ENCODE data around the gene WDR70.
"Not testable (repeated sequence)": the region's sequence is repeated elsewhere in the genome, so short reads cannot be mapped to it uniquely, and the experiment has no call there.

Gene WDR70

GRCh38 chr5:37685816-37686215 is 306.7 kb downstream of the WDR70 start:
- no peak for DNase-seq

GRCh38 chr5:37688925-37689324 is 309.8 kb downstream of the WDR70 start:
- not testable (repeated sequence) for DNase-seq

DNA sequence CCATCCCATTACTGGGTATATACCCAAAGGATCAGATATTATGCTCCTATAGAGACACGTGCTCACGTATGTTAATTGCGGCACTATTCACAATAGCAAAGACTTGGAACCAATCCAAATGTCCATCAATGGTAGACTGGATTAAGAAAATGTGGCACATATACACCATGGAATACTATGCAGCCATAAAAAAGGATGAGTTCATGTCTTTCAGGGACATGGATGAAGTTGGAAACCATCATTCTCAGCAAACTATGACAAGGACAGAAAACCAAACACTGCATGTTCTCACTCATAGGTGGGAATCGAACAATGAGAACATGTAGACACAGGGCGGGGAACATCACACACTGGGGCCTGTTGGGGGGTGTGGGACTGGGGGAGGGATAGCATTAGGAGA is 315.2 kb downstream of the WDR70 start:
- not testable (repeated sequence) for DNase-seq

DNA sequence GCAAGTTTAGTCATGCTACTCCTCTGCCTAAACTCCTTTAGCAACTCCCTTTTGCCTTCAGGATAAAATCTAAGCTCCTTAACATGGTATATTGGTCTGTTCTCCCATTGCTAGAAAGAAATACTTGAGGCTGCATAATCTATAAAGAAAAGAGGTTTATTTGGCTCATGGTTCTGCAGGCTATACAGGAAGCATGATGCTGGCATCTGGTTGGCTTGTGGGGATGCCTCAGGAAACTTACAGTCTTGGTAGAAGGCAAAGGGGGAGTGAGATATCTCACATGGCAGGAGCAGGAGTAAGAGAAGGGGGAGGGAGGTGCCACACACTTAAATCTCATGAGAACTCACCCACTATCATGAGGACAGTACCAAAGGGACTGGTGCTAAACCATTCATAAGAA is 315.7 kb downstream of the WDR70 start:
- no peak for DNase-seq

DNA sequence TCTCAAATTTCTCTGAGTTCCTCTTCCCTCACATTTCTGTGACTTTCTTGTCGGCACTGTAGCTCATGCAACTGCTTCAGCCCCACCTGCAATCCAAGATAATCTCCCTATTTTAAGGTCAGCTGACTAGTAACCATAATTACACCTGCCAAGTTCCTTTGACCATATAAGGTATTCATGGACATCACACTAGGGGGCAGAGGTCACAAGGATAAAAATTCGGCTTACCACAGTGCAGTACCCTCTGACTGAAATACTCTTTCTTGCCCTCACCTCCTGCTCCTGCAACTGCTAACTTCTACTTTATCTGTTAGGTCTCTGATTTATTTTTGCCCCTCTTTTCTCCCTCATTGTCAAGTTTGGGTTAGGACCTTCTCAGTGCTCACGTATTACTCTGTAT is 316.5 kb downstream of the WDR70 start:
- DNase-seq, result no peak

DNA sequence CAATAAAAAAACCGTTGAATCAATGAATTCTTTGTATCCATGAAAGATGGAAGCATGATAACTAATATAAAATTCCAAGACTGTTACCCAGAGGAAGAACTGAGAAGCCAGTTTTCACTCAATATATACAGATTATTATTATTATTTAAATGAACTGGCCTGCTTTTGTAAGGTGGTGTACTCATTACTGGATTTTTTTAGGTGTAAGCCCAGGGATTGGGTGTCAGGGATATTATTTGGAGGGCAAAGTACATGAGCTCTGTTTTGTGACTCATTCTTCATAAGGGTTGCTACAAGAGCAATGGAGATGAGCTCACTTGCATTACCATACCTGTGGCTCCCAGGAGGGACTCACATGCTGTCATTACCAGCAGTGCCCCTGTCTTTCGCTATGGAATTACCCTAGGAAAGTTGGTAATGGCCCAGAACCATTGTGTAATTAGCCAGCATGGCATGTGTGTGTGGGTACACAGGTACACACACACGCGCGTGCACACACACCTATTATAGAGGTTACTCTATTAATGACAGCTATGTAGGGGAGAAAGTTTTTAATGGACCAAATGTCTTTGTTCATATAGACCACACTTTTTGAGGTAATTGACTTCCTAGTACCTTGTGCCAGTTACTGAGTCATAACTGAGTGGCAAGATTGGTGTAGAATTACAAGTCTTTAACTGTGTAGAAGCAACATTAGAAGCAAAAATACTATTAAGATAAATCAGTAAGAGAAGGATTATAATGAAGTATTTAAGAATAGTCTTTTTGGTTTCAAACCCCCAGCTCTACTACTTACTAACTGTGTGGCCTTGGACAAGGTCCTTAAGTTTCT is 317.3 kb downstream of the WDR70 start:
- no peak for DNase-seq

GRCh38 chr5:37701868-37702267 is 322.8 kb downstream of the WDR70 start:
- no peak for DNase-seq

DNA sequence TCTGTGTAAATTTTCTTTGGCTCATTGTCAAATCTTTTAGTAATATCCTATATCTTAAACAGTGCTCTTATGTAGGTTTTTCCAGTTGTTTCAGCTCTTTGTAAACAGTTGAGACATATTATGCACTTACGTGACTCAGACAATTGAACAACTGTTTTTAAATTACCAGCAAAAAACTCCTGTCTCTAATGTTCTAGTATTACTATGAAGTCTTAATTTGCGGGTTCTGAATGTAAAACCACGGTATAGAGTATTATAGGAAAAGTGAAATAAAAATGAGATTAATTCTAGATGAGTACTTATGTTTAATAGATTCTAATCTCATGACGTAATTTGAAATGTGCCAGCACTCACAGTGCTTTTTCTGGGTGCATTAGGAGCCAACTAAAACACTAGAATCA is 324.7 kb downstream of the WDR70 start:
- DNase-seq, result no peak

- no peak for DNase-seq
These were observed 325.3 kb downstream of the WDR70 start for GRCh38 chr5:37704406-37704805.

DNA sequence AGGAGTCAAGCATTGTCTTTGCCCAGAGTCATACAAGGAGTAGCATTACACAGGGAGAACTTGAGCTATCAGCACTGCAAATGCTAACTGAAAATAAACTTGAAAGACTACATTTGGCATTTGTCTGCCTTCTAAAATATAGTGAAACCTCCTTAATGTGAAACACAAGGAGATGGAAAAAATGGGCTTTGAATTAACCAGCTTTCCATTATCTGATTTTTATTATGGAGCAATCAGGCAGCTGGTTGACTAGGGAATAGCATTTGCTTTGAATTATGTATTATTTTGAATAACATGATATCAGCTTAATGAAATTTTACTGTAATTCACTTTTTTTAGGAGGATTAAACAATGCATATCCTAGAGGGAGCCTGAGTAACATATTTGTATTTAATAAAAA is 329.9 kb downstream of the WDR70 start:
- no peak for DNase-seq

GRCh38 chr5:37710965-37711364 is 331.8 kb downstream of the WDR70 start:
- no peak for DNase-seq

GRCh38 chr5:37712750-37713149 is 333.6 kb downstream of the WDR70 start:
- DNase-seq, result no peak

DNA sequence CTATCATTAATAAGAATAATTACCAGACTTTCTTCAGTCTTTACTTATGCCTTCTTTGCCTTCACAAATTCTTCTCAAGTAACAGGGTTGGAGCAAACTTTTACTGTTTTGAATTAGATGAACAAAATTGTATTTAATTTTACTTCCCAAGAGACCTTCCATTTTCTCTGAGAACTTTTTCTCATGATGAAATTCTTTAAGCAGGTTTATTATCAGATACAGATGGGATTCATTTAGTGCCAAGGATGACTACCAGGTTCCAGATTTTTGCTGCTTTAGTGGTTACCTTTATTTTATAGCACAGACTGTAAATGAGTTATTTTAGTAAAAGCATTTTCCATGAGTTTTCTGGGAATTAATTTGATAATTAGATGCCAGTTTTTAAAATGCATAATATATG is 335.6 kb downstream of the WDR70 start:
- DNase-seq, result no peak

DNA sequence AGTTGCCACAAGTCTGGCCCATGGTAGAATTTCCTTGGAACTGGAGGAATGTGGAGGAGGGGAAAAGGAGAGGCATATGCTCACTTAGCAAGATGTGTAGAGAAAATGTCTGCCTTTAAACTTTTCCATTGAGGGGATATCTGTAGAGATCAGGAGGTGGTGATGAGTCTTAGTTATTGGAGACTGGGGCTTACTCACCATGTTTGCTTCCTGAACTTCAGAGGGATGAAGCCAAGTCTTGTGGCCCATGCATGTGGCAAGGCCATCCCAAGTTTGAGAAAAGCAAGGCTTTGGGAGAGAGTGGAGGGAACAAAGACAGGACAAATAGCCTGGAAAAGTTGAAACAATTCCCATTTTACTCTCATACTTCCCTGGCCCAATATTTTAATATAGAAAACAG is 336.2 kb downstream of the WDR70 start:
- DNase-seq, result no peak

- DNase-seq, result no peak
These were observed 336.9 kb downstream of the WDR70 start for GRCh38 chr5:37715992-37716391.

- no peak for DNase-seq
These were observed 337.3 kb downstream of the WDR70 start for GRCh38 chr5:37716405-37716804.

DNA sequence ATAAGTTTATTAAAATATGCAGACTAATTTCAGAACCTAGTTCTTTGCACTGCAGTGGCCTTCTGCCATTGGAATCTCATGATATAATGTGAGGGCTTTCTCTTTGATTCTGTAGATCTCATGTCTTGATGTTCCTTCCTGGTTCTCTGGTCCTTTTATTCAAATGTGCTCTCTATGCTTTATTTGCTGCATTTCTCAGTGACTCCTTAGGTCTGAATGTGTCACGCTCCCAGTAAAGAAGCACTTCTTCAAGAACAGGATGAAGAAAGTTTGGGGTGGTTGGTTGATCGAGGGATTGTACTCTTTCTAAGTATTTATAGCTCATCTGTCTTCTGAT is 338.1 kb downstream of the WDR70 start:
- no peak for DNase-seq

GRCh38 chr5:37717613-37718431 is 338.7 kb downstream of the WDR70 start:
- peak; percentile 57 for DNase-seq

DNA sequence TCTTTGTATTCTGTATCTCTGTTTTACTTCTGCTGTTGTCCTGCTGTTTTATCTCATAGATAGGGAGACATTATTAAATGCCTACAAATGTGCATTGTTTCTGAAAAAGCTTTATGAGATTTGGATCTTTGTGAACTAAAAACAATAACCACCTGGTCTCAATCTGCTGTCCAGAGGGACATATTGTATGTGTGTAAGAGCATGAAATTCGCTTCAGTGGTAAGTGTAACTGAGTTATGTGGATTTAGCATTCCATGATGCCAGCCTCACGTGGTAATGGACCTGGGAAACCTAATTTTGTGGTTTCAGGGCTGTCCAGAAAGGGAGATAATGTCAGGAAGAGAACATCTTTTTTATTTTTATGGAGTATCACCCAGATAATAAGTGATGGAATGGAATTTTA is 341.4 kb downstream of the WDR70 start:
- no peak for DNase-seq

DNA sequence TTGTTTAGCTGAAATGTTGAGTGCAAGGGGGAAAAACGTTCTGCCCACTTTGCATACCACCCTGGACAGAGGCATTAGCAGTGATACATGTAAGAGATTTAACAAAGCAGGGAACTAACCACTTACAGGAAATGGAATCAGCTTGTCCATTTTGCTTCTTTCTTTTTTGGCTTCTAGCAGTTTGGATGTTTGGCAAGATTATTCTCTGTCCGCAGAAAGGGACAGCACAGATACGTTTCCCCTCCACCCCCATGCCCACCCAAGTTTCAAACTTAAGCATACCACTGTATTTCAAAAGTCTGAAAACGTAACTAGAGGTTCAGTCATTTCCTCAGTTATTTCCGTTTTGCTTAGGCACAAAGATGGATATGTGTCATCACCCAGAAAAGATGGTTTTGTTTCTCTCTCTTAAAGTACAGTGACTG is 342.3 kb downstream of the WDR70 start:
- DNase-seq, result no peak

- no peak for DNase-seq
These were observed 343.4 kb downstream of the WDR70 start for GRCh38 chr5:37722236-37723161.

- no peak for DNase-seq
These were observed 344.2 kb downstream of the WDR70 start for GRCh38 chr5:37723162-37723961.
